Measurements from ENCODE around the gene MNAT1.

MNAT1 gene

GRCh38 chr14:60721326-60722106, 13.0 kb upstream of the MNAT1 start (continued):
- TF ChIP-seq ZNF148 (tag by site-specific recombination; IDR thresholded peaks at IDR 0.05; ENCODE audit: borderline replicate concordance) (no peak), ZNF23 (tag by site-specific recombination; IDR thresholded peaks at IDR 0.05; ENCODE audit: borderline replicate concordance) (no peak), KLF1 (tag by site-specific recombination; IDR thresholded peaks at IDR 0.05) (peak; percentile 23; the same call in 1 of the 2 replicates), ZNF354C (tag by site-specific recombination; IDR thresholded peaks at IDR 0.05; ENCODE audit: borderline replicate concordance, low read depth) (no peak), ZNF692 (tag by site-specific recombination; IDR thresholded peaks at IDR 0.05) (0 out of 2 replicates have a peak, but pooled peaks have one; percentile 18), TCF7L2 (IDR thresholded peaks at IDR 0.05; ENCODE audit: borderline replicate concordance, low read depth, low read length) (0 out of 2 replicates have a peak, but pooled peaks have one; percentile 40), ZNF214 (tag by site-specific recombination; IDR thresholded peaks at IDR 0.05; ENCODE audit: borderline replicate concordance) (no peak), SETDB1 (IDR thresholded peaks at IDR 0.05; ENCODE audit: insufficient read length, low read length) (no peak), KLF16 (tag by site-specific recombination; IDR thresholded peaks at IDR 0.05) (peak; percentile 31; the same call in 1 of the 2 replicates), ZNF114 (tag by site-specific recombination; IDR thresholded peaks at IDR 0.05) (no peak), ZNF423 (tag by site-specific recombination; IDR thresholded peaks at IDR 0.05) (peak; percentile 60; the same call in 1 of the 2 replicates), ZFP37 (tag by site-specific recombination; IDR thresholded peaks at IDR 0.05) (0 out of 2 replicates have a peak, but pooled peaks have one; percentile 24), ZNF398 (tag by site-specific recombination; IDR thresholded peaks at IDR 0.05) (peak; percentile 87), GLIS1 (tag by site-specific recombination; IDR thresholded peaks at IDR 0.05) (peak; percentile 61), ZNF600 (tag by site-specific recombination; IDR thresholded peaks at IDR 0.05) (peak; percentile 13; the same call in 1 of the 2 replicates), ZNF777 (tag by site-specific recombination; IDR thresholded peaks at IDR 0.05; ENCODE audit: borderline replicate concordance) (peak; percentile 43; the same call in 1 of the 2 replicates), ZBTB26 (tag by site-specific recombination; optimal IDR thresholded peaks at IDR 0.05) (peak; percentile 74), MEIS1 (CRISPR knock-in tag; IDR thresholded peaks at IDR 0.05; ENCODE audit: borderline replicate concordance) (no peak), SP2 (tag by site-specific recombination; IDR thresholded peaks at IDR 0.05) (peak; percentile 44), ZNF394 (tag by site-specific recombination; IDR thresholded peaks at IDR 0.05; ENCODE audit: borderline replicate concordance) (peak; percentile 61; the same call in 1 of the 2 replicates), ZFHX2 (tag by site-specific recombination; conservative IDR thresholded peaks at IDR 0.05) (peak; percentile 90), ZNF211 (tag by site-specific recombination; IDR thresholded peaks at IDR 0.05; ENCODE audit: low read depth) (no peak), PRDM10 (tag by site-specific recombination; IDR thresholded peaks at IDR 0.05) (peak; percentile 90), ZNF654 (tag by site-specific recombination; IDR thresholded peaks at IDR 0.05; ENCODE audit: low read depth) (no peak), HIC1 (tag by site-specific recombination; IDR thresholded peaks at IDR 0.05) (peak; percentile 95)

All from HEK293 (cell line).